NT2/D1 (cell line): ENCODE data around the gene SLC20A1.

Source experiments
- SUZ12 ChIP-seq: IDR thresholded peaks from 2 replicates; pipeline ENCODE4 v1.6.1; 2011; ENCODE audit not compliant: insufficient read length, insufficient read depth; ENCODE audit errors: extremely low read depth
- YY1 ChIP-seq: IDR thresholded peaks from 2 replicates; pipeline ENCODE4 v1.6.1; 2011; ENCODE audit not compliant: insufficient read length, insufficient read depth

DNA sequence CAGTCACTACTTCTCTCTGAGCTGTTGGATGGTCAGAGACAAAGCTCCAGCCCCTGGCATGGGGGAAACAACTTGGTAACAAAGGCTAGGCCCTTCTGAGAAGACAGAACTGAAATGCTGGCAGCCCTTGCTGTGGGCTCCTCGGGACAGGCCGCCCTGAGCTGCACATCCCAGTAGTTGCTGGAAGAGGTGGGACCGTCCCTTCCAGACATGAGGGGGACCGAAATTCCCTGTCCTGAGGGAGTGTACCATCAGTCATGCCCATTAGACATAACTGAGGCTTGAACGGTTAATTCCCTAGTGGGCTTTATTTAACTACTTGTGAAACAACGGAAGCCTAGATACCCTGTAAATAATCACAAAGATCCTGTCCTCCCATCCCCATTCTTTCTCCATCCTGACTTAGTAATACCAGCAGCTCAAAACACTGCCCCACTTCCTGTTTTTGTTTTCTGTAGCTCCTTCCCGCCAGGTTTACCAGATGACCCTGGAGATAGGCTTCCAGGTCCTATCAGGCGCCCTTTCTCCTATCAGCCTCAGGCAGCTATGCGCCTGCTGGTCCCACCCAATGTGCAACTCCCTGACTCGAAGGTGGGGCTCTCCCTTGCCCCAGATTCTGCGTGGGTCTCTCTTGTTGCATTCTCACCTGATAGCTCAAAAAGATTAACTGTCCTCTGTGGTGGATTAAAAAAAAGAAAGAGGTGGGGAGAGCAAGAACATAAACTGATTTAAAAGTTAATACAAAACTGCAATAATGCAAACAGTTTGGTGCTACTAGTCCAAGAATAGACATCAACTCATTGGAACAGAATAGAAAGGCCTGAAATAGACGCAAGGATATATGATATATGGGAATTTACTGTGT, 38.0 kb downstream of the SLC20A1 start:
- no peak for TF ChIP-seq YY1
- no peak for TF ChIP-seq SUZ12
